Spinal cord (tissue), 10 donors: Measurements from ENCODE around the gene FGFR3. TPM values are rescaled to one million over a fixed set of nuclear protein-coding genes. Genes with fewer than 3 reads are reported as not detected.
A peak's percentile ranks its signal among the peaks of the same experiment; 100 is the strongest.

ENCODE experiments used
- DNase-seq, 6 donors: peaks; one replicate each; pipeline versions ENCODE4 v3.0.0 to v3.0.0-alpha.2; 2013 to 2015; ENCODE audit warnings: low spot score in 6 of 6, low read depth in 4 of 6
- H3K27ac ChIP-seq: one replicate; pipeline ENCODE4 v1.5.1; 2013; ENCODE audit warnings: low read depth, low read length, control low read depth
- H3K27me3 ChIP-seq: one replicate; pipeline ENCODE4 v1.6.1; 2013; ENCODE audit warnings: low read length; ENCODE audit not compliant: control insufficient read depth, insufficient read depth
- H3K36me3 ChIP-seq: one replicate; pipeline ENCODE4 v1.6.1; 2013; ENCODE audit warnings: low read length; ENCODE audit not compliant: control insufficient read depth, insufficient read depth
- H3K4me1 ChIP-seq: one replicate; pipeline ENCODE4 v1.6.1; 2013; ENCODE audit warnings: low read length; ENCODE audit not compliant: control insufficient read depth, insufficient read depth
- H3K4me3 ChIP-seq: one replicate; pipeline ENCODE4 v1.5.1; 2013; ENCODE audit warnings: low read depth, low read length, control low read depth
- H3K9me3 ChIP-seq: one replicate; pipeline ENCODE4 v1.6.1; 2013; ENCODE audit warnings: low read length; ENCODE audit not compliant: control insufficient read depth, insufficient read depth
- WGBS: methylation state at CpG from one replicate; pipeline ENCODE4 v1.1.5; 2013; ENCODE audit warnings: missing lambda C conversion rate; ENCODE audit not compliant: insufficient coverage; 5-methylcytosine and 5-hydroxymethylcytosine counted together
- polyA plus RNA-seq, 2 donors: library from polyadenylated mRNA; unstranded; fragments of 120-200 nt; gene quantifications; one replicate each; pipeline ENCODE4 v1.2.1, GENCODE V29; 2013; ENCODE audit not compliant: insufficient read length in 2 of 2
- total RNA-seq, 2 donors: library from RNA; depleted of rRNA in 1 of 2; stranded (reverse); fragments of 120-200 nt in 1 of 2; fragments of >200 nt in 1 of 2; gene quantifications; one replicate each; pipeline versions ENCODE4 v1.2.3 to v1.2.4, GENCODE V29; 2013 to 2014
- donor health status: healthy.

The FGFR3 gene
- total and polyA plus RNA-seq, 4 donors, result 36.2 to 216 (median 122) TPM

- Histone ChIP-seq H3K4me1 (peaks cover 53% of the 10 kb centered on the region), H3K27me3 (no peaks in the 10 kb centered on the region), H3K27ac (no peak overlapping the region), H3K36me3 (peaks cover 93% of the 10 kb centered on the region), H3K4me3 (no peak overlapping the region), H3K9me3 (no peaks in the 10 kb centered on the region)
- DNase-seq, result no peak
- WGBS, result 89% methylated on average over 45 of the region's 47 CpGs
These were observed 12.6 kb downstream of the FGFR3 start for GRCh38 chr4:1805493-1806222.

DNA sequence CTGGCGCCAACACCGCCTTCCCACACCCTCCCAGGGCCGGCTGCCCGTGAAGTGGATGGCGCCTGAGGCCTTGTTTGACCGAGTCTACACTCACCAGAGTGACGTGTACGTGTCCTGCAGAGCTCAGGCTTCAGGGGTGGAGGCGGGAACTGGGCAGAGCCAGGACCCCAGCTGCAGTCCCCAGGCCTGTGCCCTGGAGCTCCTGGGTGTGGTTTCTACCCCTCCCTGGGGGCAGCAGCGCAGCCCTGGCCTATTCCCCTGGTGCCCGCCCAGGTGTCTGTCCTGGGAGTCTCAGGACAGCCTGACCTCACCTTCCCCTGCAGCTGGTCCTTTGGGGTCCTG, 13.1 kb downstream of the FGFR3 start:
- H3K27me3 ChIP-seq, result no peaks in the 10 kb centered on the region
- H3K9me3 ChIP-seq, result no peaks in the 10 kb centered on the region
- H3K4me1 ChIP-seq, result peaks cover 48% of the 10 kb centered on the region
- 71% methylated on average over 11 of the region's 11 CpGs for WGBS
- H3K4me3 ChIP-seq, result no peak overlapping the region
- no peak for DNase-seq
- peaks cover 93% of the 10 kb centered on the region for H3K36me3 ChIP-seq
- H3K27ac ChIP-seq, result peak overlapping the region; percentile 40

DNA sequence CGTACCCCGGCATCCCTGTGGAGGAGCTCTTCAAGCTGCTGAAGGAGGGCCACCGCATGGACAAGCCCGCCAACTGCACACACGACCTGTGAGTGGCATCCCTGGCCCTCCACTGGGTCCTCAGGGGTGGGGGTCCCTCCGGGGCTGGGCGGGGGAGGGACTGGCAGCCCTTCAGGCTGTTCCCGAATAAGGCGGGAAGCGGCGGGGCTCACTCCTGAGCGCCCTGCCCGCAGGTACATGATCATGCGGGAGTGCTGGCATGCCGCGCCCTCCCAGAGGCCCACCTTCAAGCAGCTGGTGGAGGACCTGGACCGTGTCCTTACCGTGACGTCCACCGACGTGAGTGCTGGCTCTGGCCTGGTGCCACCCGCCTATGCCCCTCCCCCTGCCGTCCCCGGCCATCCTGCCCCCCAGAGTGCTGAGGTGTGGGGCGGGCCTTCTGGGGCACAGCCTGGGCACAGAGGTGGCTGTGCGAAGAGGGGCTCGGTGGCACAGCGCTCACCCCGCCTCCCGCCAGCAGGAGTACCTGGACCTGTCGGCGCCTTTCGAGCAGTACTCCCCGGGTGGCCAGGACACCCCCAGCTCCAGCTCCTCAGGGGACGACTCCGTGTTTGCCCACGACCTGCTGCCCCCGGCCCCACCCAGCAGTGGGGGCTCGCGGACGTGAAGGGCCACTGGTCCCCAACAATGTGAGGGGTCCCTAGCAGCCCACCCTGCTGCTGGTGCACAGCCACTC, 13.7 kb downstream of the FGFR3 start:
- Histone ChIP-seq H3K27me3 (no peaks in the 10 kb centered on the region), H3K9me3 (no peaks in the 10 kb centered on the region), H3K4me3 (no peak overlapping the region), H3K27ac (no peak overlapping the region), H3K4me1 (peaks cover 46% of the 10 kb centered on the region), H3K36me3 (peaks cover 92% of the 10 kb centered on the region)
- 76% methylated on average over 41 of the region's 41 CpGs for WGBS
- DNase-seq, result no peak

DNA sequence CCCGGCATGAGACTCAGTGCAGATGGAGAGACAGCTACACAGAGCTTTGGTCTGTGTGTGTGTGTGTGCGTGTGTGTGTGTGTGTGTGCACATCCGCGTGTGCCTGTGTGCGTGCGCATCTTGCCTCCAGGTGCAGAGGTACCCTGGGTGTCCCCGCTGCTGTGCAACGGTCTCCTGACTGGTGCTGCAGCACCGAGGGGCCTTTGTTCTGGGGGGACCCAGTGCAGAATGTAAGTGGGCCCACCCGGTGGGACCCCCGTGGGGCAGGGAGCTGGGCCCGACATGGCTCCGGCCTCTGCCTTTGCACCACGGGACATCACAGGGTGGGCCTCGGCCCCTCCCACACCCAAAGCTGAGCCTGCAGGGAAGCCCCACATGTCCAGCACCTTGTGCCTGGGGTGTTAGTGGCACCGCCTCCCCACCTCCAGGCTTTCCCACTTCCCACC, 14.3 kb downstream of the FGFR3 start:
- WGBS, result 62% methylated on average over 16 of the region's 16 CpGs
- no peaks in the 10 kb centered on the region for H3K9me3 ChIP-seq
- peaks cover 40% of the 10 kb centered on the region for H3K4me1 ChIP-seq
- peaks cover 86% of the 10 kb centered on the region for H3K36me3 ChIP-seq
- no peaks in the 10 kb centered on the region for H3K27me3 ChIP-seq
- DNase-seq, result no peak
- no peak overlapping the region for H3K4me3 ChIP-seq
- H3K27ac ChIP-seq, result no peak overlapping the region

DNA sequence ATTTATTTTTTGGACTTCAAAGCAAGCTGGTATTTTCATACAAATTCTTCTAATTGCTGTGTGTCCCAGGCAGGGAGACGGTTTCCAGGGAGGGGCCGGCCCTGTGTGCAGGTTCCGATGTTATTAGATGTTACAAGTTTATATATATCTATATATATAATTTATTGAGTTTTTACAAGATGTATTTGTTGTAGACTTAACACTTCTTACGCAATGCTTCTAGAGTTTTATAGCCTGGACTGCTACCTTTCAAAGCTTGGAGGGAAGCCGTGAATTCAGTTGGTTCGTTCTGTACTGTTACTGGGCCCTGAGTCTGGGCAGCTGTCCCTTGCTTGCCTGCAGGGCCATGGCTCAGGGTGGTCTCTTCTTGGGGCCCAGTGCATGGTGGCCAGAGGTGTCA, 15.3 kb downstream of the FGFR3 start:
- H3K9me3 ChIP-seq, result no peaks in the 10 kb centered on the region
- H3K27me3 ChIP-seq, result no peaks in the 10 kb centered on the region
- peaks cover 32% of the 10 kb centered on the region for H3K4me1 ChIP-seq
- 70% methylated on average over 3 of the region's 6 CpGs for WGBS
- no peak overlapping the region for H3K27ac ChIP-seq
- H3K36me3 ChIP-seq, result peaks cover 85% of the 10 kb centered on the region
- no peak overlapping the region for H3K4me3 ChIP-seq
- DNase-seq, result no peak

DNA sequence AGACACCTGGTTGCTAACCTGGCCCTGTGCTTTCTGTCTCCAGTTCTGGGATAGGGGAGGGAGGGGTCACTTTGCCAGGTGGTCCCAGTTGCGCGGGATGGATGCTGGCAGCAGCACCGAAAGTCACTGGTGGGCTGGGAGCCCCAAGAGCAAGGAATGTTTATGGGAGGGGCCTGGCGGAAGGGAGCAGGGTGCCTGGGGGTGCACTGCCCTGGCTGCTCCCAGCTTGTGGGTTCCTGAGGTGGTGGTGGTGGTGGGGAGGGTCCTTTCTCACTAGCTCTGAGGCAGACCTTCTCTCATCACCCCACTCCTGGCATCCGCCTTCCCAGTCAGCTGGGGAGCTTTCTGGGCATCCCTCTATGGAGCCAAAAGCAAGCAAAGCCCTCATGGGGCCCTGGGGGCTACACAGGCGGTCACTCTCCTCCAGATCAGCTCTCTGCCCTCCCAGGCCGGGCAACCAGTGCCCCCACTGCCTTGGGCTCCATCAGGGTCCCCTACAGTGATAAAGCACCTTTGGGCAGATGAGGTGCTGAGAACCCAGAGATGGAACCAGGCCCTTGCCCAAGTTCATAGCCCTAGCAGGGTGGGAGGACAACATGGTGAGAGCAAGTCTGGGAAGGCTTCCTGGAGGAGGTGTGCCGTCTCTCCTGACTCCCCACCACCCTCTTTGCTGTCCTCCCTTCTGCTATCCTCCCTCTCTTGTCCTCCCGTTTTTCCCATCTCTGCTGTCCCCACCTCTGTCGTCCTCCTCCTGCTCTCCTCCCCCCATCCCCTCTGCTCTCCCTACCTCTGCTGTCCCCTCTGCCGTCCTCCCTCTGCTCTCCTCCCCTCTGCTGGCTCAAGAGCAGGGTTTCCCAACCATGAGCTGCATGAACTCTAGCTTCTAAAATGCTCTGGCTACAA, 16.0 kb downstream of the FGFR3 start:
- DNase-seq, result no peak
- Histone ChIP-seq H3K4me3 (no peak overlapping the region), H3K9me3 (no peaks in the 10 kb centered on the region), H3K27me3 (no peaks in the 10 kb centered on the region), H3K4me1 (peaks cover 25% of the 10 kb centered on the region), H3K36me3 (peaks cover 85% of the 10 kb centered on the region), H3K27ac (peak overlapping the region; percentile 33)
- WGBS, result 48% methylated on average over 8 of the region's 11 CpGs

DNA sequence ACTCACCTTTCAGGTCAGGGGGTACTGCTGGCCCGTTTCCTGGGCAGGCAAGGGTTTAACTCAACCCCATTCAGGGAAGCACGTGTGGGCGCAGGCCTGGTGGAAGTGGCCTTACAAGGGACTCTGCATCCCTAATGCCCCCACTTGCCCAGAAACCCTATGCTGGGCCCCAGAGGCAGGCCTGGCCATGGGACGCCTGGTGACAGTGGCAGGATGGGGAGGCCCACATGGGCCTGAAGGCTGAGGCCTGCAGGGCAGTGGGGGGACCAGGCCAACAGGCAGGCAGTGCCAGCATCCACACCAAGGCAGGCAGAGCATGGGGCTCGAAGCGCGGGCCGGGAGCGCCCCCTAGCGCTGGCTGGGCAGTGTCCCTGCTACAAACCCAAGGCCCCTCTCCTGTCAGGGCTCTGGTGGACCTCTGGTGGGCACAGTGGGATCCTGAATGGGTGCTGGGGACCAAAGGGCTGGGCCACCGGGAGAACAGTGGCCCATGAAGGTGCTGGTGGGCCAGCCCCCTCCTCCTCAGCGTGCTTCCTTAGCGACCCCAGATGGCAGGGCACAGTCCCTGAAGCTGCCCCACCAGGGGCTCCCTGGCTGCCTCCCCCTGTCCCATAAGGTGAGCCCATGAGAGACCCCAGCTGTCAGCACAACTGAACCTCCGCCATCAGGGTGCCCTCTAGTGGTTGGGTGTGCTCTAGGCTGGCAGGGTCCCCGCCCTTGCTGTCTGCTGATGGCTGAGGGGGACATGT, 16.8 kb downstream of the FGFR3 start:
- Histone ChIP-seq H3K36me3 (peaks cover 85% of the 10 kb centered on the region), H3K27ac (peak overlapping the region; percentile 33), H3K9me3 (no peaks in the 10 kb centered on the region), H3K4me3 (no peak overlapping the region), H3K27me3 (no peaks in the 10 kb centered on the region), H3K4me1 (peaks cover 16% of the 10 kb centered on the region)
- DNase-seq, result peak in 4 of 6 donors; percentile 49 to 89 (median 70)
- 21% methylated on average over 14 of the region's 15 CpGs for WGBS

- DNase-seq, result no peak
- no peaks in the 10 kb centered on the region for H3K27me3 ChIP-seq
- H3K27ac ChIP-seq, result no peak overlapping the region
- peaks cover 85% of the 10 kb centered on the region for H3K36me3 ChIP-seq
- 87% methylated on average over 10 of the region's 10 CpGs for WGBS
- H3K4me1 ChIP-seq, result peaks cover 16% of the 10 kb centered on the region
- no peak overlapping the region for H3K4me3 ChIP-seq
- H3K9me3 ChIP-seq, result no peaks in the 10 kb centered on the region
These were observed 17.7 kb downstream of the FGFR3 start for GRCh38 chr4:1810765-1811164.

- Histone ChIP-seq H3K36me3 (peaks cover 84% of the 10 kb centered on the region), H3K27me3 (no peaks in the 10 kb centered on the region), H3K4me3 (no peak overlapping the region), H3K27ac (no peak overlapping the region), H3K4me1 (peaks cover 12% of the 10 kb centered on the region), H3K9me3 (no peaks in the 10 kb centered on the region)
- WGBS, result 85% methylated on average over 10 of the region's 11 CpGs
- DNase-seq, result no peak
These were observed 19.6 kb downstream of the FGFR3 start for GRCh38 chr4:1812720-1813119.
